Brain microvascular endothelial cell (primary cell): ENCODE results near the gene DLGAP1.

Source experiments
- DNase-seq: peaks from one replicate; pipeline ENCODE4 v3.0.0-alpha.2; 2020
- H3K27ac ChIP-seq: fragments of 250-450 bp; sonication (Bioruptor Pico); 2 replicates; pipeline ENCODE4 v1.5.1; 2020; ENCODE audit warnings: mild to moderate bottlenecking, moderate library complexity
- H3K27me3 ChIP-seq: fragments of 250-450 bp; sonication (Bioruptor Pico); replicated peaks from 2 replicates; pipeline ENCODE4 v1.5.1; 2020; ENCODE audit warnings: mild to moderate bottlenecking
- H3K36me3 ChIP-seq: fragments of 250-450 bp; sonication (Bioruptor Pico); replicated peaks from 2 replicates; pipeline ENCODE4 v1.5.1; 2020; ENCODE audit warnings: mild to moderate bottlenecking
- H3K4me3 ChIP-seq: 2 replicates; pipeline ENCODE4 v1.5.1; 2011; ENCODE audit warnings: low read depth, mild to moderate bottlenecking, control low read depth, low read length, moderate library complexity
- CTCF ChIP-seq: IDR thresholded peaks from 2 replicates; pipeline ENCODE4 v1.5.1; 2011; ENCODE audit warnings: low read depth, mild to moderate bottlenecking, moderate library complexity, low read length, control low read depth, inconsistent platforms; ENCODE audit errors: missing control alignments
- in situ Hi-C: cut with HindIII; loops from 2 replicates; pipeline ENCODE4 v1.10.0; 2017; ENCODE audit warnings: low sequenced_read_pairs, low pct_ligation_motif_present

Gene DLGAP1

GRCh38 chr18:3931542-3932112, 523.5 kb downstream of the DLGAP1 start:
- in situ Hi-C loops = no loop called here
- no peak for DNase-seq

GRCh38 chr18:3931013-3931315, 524.1 kb downstream of the DLGAP1 start:
- no peak for DNase-seq
- Histone ChIP-seq H3K36me3 (no peaks in the 10 kb centered on the region), H3K27me3 (no peaks in the 10 kb centered on the region), H3K4me3 (no peak overlapping the region), H3K27ac (no peak overlapping the region)
- in situ Hi-C loops = no loop called here
- no peak for TF ChIP-seq CTCF

More at GRCh38 chr18:3931542-3932112, 523.5 kb downstream of the DLGAP1 start:
- no peaks in the 10 kb centered on the region for H3K36me3 ChIP-seq
- TF ChIP-seq CTCF = no peak
- H3K4me3 ChIP-seq = no peak overlapping the region
- no peak overlapping the region for H3K27ac ChIP-seq
- no peaks in the 10 kb centered on the region for H3K27me3 ChIP-seq

- Histone ChIP-seq H3K27ac (no peak overlapping the region), H3K4me3 (no peak overlapping the region), H3K36me3 (no peaks in the 10 kb centered on the region), H3K27me3 (no peaks in the 10 kb centered on the region)
- in situ Hi-C loops = no loop called here
- TF ChIP-seq CTCF = no peak
- DNase-seq = no peak
Observed at GRCh38 chr18:3930126-3931012, 524.7 kb downstream of the DLGAP1 start.

- H3K27me3 ChIP-seq = no peaks in the 10 kb centered on the region
- H3K36me3 ChIP-seq = no peaks in the 10 kb centered on the region
- no peak for TF ChIP-seq CTCF
- H3K27ac ChIP-seq = peak overlapping the region; percentile 60
- in situ Hi-C loops = no loop called here
- no peak overlapping the region for H3K4me3 ChIP-seq
- DNase-seq = no peak
Observed at GRCh38 chr18:3924455-3924854, 530.7 kb downstream of the DLGAP1 start.

- TF ChIP-seq CTCF = no peak
Observed at GRCh38 chr18:3923750-3924149, 531.4 kb downstream of the DLGAP1 start.

More at GRCh38 chr18:3923750-3924149, 531.4 kb downstream of the DLGAP1 start:
- H3K4me3 ChIP-seq = no peak overlapping the region
- in situ Hi-C loops = no loop called here
- H3K36me3 ChIP-seq = no peaks in the 10 kb centered on the region
- peak overlapping the region; percentile 60 for H3K27ac ChIP-seq
- DNase-seq = peak; percentile 60
- no peaks in the 10 kb centered on the region for H3K27me3 ChIP-seq
